A204.1 (cell line): ENCODE results near the gene VSX2.

ENCODE experiments used
- FAIRE-seq: peaks from 2 replicates; lab custom pipeline; 2012; peaks lifted over from hg19 to GRCh38; lab: Jason Lieb, UNC

Gene VSX2

GRCh38 chr14:74238974-74239847 is at the start of gene VSX2:
Gene VSX2 (plus strand): TSS chr14:74239449. CDS start chr14:74239562, 113 bp downstream.
- no peak for FAIRE-seq

GRCh38 chr14:74190927-74191575 is 48.2 kb upstream of the VSX2 start:
- FAIRE-seq: no peak

- FAIRE-seq: no peak
Measured at GRCh38 chr14:74194506-74195274, 44.6 kb upstream of the VSX2 start.

GRCh38 chr14:74195623-74196022 is 43.6 kb upstream of the VSX2 start:
- no peak for FAIRE-seq

- FAIRE-seq: no peak
Measured at GRCh38 chr14:74198441-74199234, 40.6 kb upstream of the VSX2 start.

- FAIRE-seq: no peak
Measured at GRCh38 chr14:74202113-74202512, 37.1 kb upstream of the VSX2 start.

GRCh38 chr14:74203639-74204038 is 35.6 kb upstream of the VSX2 start:
- FAIRE-seq: no peak

GRCh38 chr14:74204491-74204890 is 34.8 kb upstream of the VSX2 start:
- no peak for FAIRE-seq

- no peak for FAIRE-seq
Measured at GRCh38 chr14:74205882-74206281, 33.4 kb upstream of the VSX2 start.

GRCh38 chr14:74207943-74208342 is 31.3 kb upstream of the VSX2 start:
- no peak for FAIRE-seq

- no peak for FAIRE-seq
Measured at GRCh38 chr14:74208642-74209041, 30.6 kb upstream of the VSX2 start.

- no peak for FAIRE-seq
Measured at GRCh38 chr14:74211945-74212580, 27.2 kb upstream of the VSX2 start.

- FAIRE-seq: no peak
Measured at GRCh38 chr14:74213907-74214803, 25.1 kb upstream of the VSX2 start.

GRCh38 chr14:74216671-74217070 is 22.6 kb upstream of the VSX2 start:
- no peak for FAIRE-seq

GRCh38 chr14:74217672-74218448 is 21.4 kb upstream of the VSX2 start:
- FAIRE-seq: no peak

GRCh38 chr14:74218462-74218861 is 20.8 kb upstream of the VSX2 start:
- FAIRE-seq: no peak

GRCh38 chr14:74219277-74220205 is 19.7 kb upstream of the VSX2 start:
- FAIRE-seq: no peak

GRCh38 chr14:74220991-74221390 is 18.3 kb upstream of the VSX2 start:
- FAIRE-seq: no peak

- FAIRE-seq: no peak
Measured at GRCh38 chr14:74221741-74222140, 17.5 kb upstream of the VSX2 start.
